DMS153 treated with DMSO at 0.1 percent for 48 hours (cell line): ENCODE data around the gene SRA1.

Source experiments
- DNase-seq: peaks from one replicate; lab custom pipeline; 2025; ENCODE audit not compliant: unreplicated experiment; lab: John Stamatoyannopoulos, UW

The SRA1 gene

DNA sequence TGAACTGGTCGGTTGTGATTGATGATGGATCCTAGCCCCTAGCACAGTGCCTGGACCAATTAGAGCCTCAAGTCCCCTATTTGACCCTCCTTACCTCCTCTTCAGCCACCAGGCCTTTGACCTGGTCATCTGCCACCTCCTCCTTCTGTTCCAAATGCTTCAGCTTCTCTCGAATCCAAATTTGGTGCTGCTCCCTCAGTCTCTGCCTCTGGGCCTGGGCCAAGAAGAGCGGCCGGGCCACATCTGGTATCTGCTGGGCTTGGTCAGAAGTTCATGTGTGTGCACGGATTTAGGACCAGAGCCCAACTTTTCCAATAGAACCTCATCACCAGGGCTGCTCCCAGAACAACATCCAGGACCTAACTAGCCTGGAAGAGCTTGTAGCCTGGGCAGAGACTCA, 13.8 kb upstream of the SRA1 start:
- DNase-seq = no peak

DNA sequence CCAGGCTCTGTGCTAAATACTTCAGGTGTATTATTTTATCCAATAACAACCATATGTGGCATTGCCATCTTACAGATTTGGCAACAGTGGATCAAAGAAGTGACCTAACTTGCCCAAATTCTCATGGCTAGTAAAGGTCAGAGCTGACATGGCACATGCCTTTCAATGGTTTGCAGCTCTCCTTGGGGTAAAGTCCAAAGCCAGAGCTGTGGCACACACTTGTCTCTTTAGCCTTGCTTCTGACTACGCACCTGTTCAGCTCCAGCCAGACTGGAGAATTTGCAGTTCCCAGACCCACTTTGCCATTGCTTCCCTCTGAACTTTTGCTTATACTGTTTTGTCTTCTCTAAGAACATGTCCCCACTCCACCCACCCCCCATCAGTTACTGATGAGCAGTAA, 13.2 kb upstream of the SRA1 start:
- DNase-seq = no peak

DNA sequence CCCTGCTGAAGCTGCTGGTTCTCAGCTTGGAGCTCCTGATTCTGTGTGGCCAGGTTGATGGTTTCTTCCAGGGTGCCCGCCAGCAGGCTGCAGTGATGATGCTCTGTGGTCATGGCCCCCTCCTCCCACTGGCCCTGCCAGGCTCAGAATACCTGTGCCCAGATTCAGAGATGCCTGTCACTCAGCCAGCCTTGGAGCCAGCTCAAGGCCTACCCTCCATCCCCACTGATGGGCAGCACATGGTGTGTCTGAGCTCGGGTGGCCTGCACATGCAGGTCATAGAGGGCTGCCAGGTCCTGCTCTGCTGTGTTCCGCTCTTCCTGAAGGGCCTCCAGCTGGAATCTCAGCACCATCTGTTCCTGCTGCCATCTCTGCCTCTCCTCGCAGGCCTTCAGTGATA, 12.8 kb upstream of the SRA1 start:
- no peak for DNase-seq

DNA sequence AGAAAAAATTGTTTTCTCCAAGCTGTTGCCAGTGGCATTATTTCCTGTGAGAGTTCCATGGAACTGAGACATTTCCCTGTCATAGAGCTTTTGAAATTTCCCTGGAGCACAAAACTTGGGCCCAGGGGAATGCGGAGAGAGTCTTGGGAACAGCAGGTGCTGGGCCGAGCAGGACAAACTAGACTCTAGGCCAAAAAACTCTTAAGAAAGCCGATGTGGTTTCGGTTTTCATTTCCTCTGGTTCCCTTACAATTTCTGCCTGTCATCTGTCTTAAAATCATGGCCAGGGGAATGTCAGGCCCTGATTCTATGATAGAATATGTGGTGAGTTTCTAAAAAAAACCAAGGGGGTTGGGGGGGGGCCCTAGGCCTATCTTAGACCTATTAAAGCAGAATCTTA, 11.9 kb upstream of the SRA1 start:
- no peak for DNase-seq

DNA sequence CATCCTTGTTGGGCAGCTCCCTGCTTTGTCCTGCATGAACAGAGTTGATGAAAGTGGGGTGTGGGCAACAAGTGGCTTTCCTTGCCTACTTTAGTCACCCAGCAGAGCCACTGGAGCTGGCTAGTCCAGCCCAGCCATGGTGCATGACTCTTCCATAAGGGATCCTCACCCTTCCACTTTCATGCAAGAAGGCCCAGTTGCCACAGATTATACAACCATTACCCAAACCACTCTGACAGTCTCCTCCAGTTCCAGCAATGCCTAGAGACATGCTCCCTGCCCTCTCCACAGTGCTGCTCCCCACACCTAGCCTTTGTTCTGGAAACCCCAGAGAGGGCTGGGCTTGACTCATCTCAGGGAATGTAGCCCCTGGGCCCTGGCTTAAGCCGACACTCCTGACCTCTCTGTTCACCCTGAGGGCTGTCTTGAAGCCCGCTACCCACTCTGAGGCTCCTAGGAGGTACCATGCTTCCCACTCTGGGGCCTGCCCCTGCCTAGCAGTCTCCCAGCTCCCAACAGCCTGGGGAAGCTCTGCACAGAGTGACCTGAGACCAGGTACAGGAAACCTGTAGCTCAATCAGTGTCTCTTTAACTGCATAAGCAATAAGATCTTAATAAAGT, 11.3 kb upstream of the SRA1 start:
- DNase-seq = no peak

DNA sequence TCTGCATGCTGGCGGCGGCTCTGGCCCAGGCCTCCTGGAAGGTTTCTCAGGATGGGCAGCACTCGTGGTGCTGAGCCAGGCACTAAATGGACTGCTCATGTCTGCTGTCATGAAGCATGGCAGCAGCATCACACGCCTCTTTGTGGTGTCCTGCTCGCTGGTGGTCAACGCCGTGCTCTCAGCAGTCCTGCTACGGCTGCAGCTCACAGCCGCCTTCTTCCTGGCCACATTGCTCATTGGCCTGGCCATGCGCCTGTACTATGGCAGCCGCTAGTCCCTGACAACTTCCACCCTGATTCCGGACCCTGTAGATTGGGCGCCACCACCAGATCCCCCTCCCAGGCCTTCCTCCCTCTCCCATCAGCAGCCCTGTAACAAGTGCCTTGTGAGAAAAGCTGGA, 10.6 kb upstream of the SRA1 start:
- no peak for DNase-seq

DNA sequence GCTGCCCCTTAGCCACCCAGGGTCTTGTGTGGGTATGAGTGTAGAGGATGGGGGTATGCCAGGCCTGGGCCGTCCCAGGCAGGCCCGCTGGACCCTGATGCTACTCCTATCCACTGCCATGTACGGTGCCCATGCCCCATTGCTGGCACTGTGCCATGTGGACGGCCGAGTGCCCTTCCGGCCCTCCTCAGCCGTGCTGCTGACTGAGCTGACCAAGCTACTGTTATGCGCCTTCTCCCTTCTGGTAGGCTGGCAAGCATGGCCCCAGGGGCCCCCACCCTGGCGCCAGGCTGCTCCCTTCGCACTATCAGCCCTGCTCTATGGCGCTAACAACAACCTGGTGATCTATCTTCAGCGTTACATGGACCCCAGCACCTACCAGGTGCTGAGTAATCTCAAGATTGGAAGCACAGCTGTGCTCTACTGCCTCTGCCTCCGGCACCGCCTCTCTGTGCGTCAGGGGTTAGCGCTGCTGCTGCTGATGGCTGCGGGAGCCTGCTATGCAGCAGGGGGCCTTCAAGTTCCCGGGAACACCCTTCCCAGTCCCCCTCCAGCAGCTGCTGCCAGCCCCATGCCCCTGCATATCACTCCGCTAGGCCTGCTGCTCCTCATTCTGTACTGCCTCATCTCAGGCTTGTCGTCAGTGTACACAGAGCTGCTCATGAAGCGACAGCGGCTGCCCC, 10.0 kb upstream of the SRA1 start:
- no peak for DNase-seq

DNA sequence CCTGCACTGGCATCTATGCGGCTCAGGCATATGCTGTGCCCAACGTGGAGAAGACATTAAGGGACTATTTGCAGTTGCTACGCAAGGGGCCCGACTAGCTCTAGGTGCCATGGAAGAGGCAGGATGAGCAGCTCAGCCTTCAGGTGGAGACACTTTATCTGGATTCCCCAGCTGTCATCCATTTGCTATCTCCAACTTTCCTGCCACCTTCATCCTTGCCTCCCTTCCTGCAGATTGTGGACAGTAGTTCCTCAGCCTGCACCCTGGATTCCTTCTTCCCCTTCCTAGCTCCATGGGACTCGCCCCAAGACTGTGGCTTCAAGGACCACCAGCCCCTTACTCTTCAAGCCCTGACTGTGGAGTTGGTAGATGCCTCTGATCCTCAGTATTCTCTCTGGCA, 9.4 kb upstream of the SRA1 start:
- DNase-seq = no peak

DNA sequence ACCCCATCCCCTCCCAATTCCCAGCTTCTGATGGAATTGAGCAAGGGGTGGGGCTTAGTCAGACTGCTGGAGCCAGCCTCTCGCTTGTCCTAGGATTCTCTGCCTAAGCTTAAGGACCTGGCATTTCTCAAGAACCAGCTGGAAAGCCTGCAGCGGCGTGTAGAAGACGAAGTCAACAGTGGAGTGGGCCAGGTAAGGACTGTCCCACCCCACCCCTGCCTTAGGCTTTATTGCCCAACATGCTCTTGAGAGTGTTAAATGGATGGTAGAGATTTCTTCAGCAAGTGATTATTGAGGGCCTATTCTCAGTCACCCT, 8.5 kb upstream of the SRA1 start:
- DNase-seq = no peak

DNA sequence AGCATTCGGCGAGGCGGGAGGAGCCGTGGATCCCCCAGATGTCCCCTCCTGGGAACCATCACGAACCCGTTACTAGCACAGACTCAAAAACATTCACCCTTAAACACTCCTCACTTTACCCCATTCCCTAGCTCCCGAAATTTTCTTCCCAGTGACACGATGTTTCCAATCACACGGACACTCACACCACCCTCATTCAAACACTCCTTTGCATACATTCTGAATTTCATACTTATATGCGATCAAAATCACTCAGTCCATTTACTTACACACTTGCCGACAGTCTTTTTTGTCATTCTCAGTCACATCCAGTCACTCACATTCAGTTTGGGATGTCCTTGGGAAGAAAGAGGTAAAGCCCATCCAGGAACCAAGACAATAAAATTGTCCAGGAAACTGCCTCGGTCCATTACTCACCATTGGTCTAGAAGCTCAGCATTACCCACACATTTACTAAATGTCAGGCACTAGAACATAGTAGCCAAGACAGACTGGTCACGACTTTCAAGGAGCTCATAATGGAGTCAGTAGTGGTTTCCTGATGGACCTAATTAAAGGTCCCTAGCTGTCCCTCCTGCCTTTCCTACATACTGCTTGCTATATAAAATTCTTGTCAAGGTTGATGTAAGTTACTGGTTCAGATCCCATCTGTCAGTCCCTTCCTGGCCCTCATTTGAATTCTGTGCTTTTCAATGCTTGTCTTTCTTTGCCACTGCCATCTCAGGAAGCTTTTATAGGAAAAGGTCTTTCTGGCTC, 7.9 kb upstream of the SRA1 start:
- no peak for DNase-seq

DNA sequence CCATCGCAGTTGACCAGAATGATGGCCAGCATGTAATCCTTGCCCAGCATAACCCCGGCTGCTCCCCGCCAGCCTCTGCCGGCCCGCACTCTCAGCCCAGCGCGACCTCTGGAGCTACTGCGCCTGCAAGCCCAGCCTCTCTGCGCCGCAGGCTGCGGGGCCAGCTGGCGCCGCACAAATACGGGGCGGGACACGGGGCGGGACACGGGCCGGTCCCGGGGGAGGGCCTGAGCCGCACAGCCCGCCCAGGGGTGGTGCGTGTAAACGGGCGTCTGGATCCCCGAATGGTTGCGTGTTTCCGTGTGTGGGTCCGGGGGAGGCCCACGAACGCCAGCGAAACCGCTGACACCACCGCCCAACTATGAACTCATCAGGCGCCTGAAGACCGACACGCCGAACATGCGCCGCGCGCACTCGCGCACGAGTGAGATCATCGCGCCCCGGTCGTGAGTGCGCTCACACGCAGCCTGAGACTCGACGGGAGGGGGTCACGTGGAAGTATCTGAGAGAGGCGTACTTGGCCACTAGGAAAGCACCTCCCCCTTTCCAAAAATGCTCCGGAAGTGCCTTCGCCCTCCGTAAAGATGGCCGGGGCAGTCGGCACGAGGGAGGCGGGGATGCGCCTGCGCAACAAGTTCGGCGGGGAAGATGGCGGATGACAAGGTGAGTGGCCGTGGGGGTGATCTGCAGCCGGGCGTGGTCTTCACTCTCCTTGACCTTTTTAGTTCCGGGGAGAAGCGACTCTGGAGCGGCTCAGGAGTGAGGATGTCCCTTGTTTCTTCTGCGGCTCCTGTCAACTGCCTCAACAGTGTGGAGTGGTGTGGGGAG, 7.1 kb upstream of the SRA1 start, which contains the start of the genes APBB3 and SLC35A4:
APBB3 (minus strand) TSS at position 403 of the 828 bp plus-strand sequence; CDS start at position 50, 353 bp downstream.
SLC35A4 (plus strand) TSS at position 633 of the 828 bp plus-strand sequence. CDS start 2,342 bp downstream, outside the sequence.
- DNase-seq = peak; percentile 47

DNA sequence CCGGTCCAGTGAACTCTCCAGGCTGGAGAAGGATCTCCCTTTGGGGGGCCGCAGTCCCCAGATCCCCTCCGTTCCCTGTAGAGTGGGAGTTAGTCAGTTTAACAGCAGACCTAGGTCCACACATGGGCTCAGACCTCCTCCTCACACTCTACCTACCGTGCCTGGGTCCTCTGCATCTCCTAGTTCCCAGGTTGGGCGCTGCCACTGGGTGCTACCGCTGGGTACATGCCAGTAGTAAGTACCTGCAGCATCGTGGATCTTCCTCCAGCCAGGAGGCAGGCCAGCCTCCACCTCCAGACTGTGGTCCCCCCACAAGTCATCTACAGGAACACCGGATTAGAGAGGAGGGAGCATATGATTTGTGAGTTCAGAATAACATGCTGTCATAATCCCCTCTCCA, 6.3 kb upstream of the SRA1 start:
- no peak for DNase-seq

DNA sequence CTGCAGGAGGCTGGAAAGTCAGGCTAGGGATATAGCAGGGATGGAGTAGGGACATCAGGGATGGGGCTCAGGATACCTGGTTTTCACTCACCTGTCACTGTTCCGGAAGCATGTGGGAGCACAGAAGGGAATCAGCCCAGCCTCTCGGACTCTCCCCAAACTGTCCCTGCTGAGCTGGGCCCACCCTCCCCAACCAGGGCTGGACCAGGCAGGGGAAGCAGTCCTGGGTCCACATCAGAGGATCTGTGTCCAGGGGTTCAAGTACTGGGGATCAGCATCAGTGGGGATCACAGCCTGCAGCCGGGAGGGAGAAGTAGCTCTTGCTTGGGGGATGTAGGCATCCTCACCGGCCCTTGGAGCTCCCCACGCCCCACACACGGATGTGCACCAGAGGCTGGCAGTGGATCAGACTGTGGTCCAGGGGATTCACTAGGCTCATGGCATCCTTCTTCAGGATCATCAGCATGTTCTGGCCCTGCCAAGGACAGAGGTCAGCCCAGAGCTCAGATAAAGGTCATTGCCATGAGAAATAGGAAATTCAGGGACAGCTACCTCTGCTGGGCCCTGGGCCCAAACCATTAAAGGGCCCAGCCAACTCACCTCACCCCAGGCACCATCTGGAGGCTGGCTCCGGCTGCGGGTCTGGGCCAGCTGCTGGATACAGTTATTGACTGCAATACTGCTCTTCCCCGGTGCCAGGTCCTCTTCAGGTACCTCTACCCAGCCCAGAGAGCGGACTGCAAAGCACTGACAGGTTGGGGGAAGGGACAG, 4.7 kb upstream of the SRA1 start:
- no peak for DNase-seq

DNA sequence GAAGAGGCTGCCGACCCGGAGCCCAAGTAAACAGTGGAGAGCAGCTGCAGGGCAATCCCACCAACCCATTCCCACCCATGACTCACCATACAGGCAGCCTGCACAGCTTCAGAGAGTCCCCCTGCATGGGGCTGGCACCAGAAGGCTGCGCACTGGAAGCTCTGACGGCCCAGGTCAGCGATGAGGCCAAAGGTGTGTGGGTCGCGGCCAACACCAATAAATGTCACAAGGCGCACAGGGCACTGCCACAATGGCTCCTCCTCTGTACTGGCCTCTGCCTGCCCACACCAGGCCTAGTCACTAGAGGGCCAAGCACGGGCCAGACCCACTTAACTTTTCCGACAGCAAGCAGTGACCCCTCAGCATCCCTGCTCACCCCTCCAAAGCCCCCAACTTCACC, 3.0 kb upstream of the SRA1 start:
- DNase-seq = no peak

DNA sequence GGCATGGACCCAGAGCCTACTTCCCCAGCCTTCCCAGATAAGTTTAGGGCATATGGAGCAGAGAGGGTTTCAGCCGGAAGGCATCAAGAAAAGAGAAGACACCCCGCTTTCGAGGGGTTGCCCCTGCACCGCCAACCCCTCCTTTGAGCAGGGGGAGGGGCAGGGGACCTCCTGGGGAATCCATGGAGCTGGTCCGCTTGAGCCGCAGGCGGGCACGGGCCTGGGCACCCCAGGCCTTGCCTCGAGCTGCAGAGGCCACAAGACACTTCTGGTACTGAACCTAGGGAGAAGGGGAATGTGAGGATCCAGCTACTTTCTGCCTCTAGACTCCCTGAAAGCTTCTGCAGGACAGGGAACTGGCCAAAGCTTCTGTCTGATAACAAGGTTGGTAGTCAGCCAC, 1.3 kb upstream of the SRA1 start:
- no peak for DNase-seq

DNA sequence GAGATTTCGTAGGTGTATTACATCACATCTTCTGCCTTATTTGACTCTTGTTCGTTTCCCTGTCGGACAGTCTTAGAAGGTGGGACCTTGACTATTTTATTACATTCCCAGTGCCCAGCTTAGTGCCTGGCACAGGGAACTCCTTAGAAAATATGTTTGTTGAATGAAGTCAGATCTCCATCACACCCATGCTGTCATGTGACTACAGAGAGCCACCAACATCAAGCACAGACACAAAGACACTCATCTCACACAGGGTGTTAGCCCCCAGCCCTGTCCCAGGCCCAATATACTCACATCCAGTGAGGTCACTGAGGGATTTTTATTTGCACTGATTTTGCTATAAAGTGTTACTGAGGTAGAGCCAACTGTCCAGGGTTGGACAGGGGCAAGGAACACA, 692 bp upstream of the SRA1 start:
- DNase-seq = no peak

DNA sequence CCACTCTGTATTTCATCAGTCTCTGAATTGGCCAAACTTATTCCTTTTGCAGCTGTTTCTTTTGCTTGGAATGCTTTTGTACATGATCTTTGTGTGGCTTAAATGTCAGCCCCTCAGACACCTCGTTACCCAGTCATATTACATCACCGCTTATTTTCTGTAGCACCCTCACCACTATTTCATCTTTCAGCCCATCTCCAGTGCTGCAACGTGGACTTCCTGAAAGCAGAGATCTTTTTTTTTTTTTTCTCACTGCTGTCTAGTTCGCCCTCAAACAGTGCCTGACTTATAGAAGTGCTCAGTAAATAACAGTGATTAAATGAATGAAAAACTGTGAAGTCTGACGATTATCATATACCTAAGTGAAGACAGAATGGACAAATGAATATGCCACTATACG, 835 bp downstream of the SRA1 start:
- DNase-seq = no peak

DNA sequence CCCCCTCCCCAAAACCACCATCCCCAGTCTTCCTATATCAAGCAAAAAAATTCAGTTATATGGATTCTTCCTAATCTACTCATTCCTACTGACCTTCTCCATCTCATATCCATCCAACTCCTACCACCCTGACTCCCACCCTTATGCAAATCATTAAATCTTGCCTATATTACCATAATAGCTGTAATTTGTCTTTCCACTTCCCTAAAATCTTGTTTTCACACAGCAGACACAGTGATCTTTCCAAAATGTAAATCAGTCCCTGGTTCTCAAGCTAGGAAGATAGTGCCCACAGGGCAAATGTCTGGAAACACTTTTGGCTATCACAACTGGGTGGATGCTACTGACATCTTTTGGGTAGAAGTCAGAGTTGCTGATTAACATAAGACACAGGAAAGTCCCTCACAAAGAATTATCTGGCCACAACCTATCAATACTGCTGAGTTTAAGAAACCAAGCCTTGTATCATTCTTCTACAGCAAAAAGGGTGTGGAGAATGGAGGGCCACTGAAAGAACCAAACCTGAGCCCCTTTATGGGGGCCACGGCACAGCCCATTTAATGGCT, 1.4 kb downstream of the SRA1 start:
- DNase-seq = no peak

DNA sequence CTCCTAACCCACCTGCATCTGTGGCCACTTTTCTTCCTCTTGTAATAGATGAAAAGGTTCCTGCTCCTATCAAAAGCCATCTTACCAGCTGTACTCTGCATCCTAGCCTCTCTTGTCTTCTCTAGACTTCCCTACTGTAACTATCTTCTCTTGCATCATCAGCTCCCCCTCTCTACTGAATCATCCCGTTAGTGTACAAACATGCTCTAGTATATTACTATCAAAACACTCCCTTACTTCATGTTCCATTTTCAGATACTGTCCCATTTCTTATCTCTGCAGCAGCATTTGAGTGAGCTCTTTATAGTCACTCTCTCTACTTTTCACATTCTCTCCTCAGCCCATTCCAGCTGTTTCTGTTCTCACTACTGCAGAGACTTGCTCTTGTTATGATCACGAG, 2.8 kb downstream of the SRA1 start:
- DNase-seq = no peak

DNA sequence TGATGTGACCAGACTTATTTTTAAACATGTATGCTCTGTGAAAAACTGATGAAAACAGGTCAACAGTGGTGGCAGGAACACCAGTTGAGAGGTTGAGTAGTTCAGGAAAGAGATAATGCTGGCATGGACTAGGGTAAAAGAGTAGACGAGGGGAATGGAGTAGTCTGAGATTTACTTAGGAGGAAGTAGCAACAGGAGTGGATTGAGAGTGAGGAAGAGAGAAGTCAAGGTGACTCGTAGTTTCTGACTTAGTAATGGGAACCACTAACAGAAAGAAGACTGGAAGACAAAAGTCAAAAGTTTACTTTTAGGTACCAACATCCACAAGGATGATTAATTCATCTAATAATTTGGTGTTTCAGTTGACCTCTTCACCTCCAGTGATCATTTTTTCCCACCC, 3.6 kb downstream of the SRA1 start:
- DNase-seq = no peak
